Esophagus muscularis mucosa (tissue), 4 donors: ENCODE results near the gene CST6.

Experiments used
- CTCF ChIP-seq, 3 experiments: fragments of 200-600 bp in 2 of 3; fragments of 450-650 bp in 1 of 3; sonication (generic) in 2 of 3; IDR thresholded peaks; one replicate each; pipeline ENCODE4 v1.5.1; 2017 to 2019; ENCODE audit warnings: antibody characterized with exemption in 3 of 3, mild to moderate bottlenecking in 2 of 3, moderate library complexity in 1 of 3
- EP300 ChIP-seq: sonication (generic); formaldehyde crosslinking; IDR thresholded peaks from one replicate; pipeline ENCODE4 v1.6.1; 2017; ENCODE audit warnings: antibody characterized with exemption
- POLR2A ChIP-seq: fragments of 450-650 bp; IDR thresholded peaks from one replicate; pipeline ENCODE4 v1.6.1; 2017; ENCODE audit warnings: antibody characterized with exemption, moderate library complexity, mild to moderate bottlenecking, low read depth
- POLR2AphosphoS5 ChIP-seq, 2 donors: sonication (generic); formaldehyde crosslinking; IDR thresholded peaks; one replicate each; pipeline ENCODE4 v1.6.1; 2017; ENCODE audit warnings: antibody characterized with exemption in 2 of 2

- TF ChIP-seq CTCF (IDR thresholded peaks at IDR 0.05), result no peak
- TF ChIP-seq POLR2A, result no peak
- TF ChIP-seq POLR2AphosphoS5 (IDR thresholded peaks at IDR 0.05), result no peak
- TF ChIP-seq EP300, result no peak
Observed at GRCh38 chr11:65962141-65962564, 49.7 kb upstream of the CST6 start.
